Mucosa of rectum (tissue), 2 donors: Measurements from ENCODE around the gene NECAB2.

Experiments
- H3K27ac ChIP-seq, 2 donors: one replicate each; pipeline ENCODE4 v1.7.0; 2013; ENCODE audit warnings: inconsistent platforms in 2 of 2, low read depth in 2 of 2, low read length in 2 of 2
- H3K27me3 ChIP-seq, 2 donors: one replicate each; pipeline ENCODE4 v1.7.0; 2013; ENCODE audit warnings: low read length in 2 of 2; ENCODE audit not compliant: control insufficient read depth in 2 of 2, insufficient read depth in 2 of 2
- H3K36me3 ChIP-seq, 2 donors: one replicate each; pipeline ENCODE4 v1.7.0; 2013; ENCODE audit warnings: low read length in 2 of 2; ENCODE audit not compliant: control insufficient read depth in 2 of 2, insufficient read depth in 2 of 2
- H3K4me1 ChIP-seq, 2 donors: one replicate each; pipeline ENCODE4 v1.7.0; 2013; ENCODE audit warnings: low read length in 2 of 2, mild to moderate bottlenecking in 1 of 2; ENCODE audit not compliant: control insufficient read depth in 2 of 2, insufficient read depth in 2 of 2
- H3K4me3 ChIP-seq, 2 donors: one replicate each; pipeline ENCODE4 v1.7.0; 2013; ENCODE audit warnings: low read length in 2 of 2
- H3K9ac ChIP-seq, 2 donors: one replicate each; pipeline ENCODE4 v1.7.0; 2013; ENCODE audit warnings: low read length in 2 of 2, low read depth in 1 of 2, mild to moderate bottlenecking in 1 of 2
- H3K9me3 ChIP-seq, 2 donors: one replicate each; pipeline ENCODE4 v1.7.0; 2013; ENCODE audit warnings: low read length in 2 of 2; ENCODE audit not compliant: control insufficient read depth in 2 of 2
- donor health status: healthy.
- donor health status: Normal muscosa, but diverticular disease.

Gene NECAB2

DNA sequence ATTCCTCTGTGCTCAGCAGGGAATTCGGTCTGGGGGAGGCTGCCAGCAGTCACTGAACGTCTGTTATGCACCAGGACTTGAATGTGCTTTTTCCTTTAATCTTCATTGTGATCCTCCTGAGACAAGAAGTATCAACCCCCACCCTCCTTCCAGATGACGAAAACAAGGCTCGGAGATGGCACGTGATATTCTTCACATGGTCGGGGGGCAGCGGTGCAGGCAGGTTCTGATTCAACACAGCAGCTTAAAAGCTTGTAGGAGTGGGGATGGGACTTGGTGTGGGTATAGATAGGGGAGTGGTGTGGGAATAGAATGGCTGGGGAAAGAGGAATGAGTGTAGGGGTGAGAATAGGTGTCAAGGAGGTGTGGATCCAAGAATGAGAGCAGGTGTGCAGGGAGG, 6.4 kb downstream of the NECAB2 start:
- H3K36me3 ChIP-seq: no peaks in the 10 kb centered on the region
- H3K9ac ChIP-seq: no peak overlapping the region
- H3K9me3 ChIP-seq: peaks cover 0 to 4% of the 10 kb centered on the region in 2 donors
- H3K4me1 ChIP-seq: no peaks in the 10 kb centered on the region
- no peak overlapping the region for H3K27ac ChIP-seq
- peaks cover 0 to 3% of the 10 kb centered on the region in 2 donors for H3K27me3 ChIP-seq
- no peak overlapping the region for H3K4me3 ChIP-seq

- no peak overlapping the region for H3K4me3 ChIP-seq
- no peak overlapping the region for H3K27ac ChIP-seq
- H3K36me3 ChIP-seq: no peaks in the 10 kb centered on the region
- no peak overlapping the region for H3K9ac ChIP-seq
- H3K27me3 ChIP-seq: peaks cover 0 to 3% of the 10 kb centered on the region in 2 donors
- peaks cover 0 to 4% of the 10 kb centered on the region in 2 donors for H3K9me3 ChIP-seq
- no peaks in the 10 kb centered on the region for H3K4me1 ChIP-seq
Observed at GRCh38 chr16:83975590-83976260, 7.7 kb downstream of the NECAB2 start.

DNA sequence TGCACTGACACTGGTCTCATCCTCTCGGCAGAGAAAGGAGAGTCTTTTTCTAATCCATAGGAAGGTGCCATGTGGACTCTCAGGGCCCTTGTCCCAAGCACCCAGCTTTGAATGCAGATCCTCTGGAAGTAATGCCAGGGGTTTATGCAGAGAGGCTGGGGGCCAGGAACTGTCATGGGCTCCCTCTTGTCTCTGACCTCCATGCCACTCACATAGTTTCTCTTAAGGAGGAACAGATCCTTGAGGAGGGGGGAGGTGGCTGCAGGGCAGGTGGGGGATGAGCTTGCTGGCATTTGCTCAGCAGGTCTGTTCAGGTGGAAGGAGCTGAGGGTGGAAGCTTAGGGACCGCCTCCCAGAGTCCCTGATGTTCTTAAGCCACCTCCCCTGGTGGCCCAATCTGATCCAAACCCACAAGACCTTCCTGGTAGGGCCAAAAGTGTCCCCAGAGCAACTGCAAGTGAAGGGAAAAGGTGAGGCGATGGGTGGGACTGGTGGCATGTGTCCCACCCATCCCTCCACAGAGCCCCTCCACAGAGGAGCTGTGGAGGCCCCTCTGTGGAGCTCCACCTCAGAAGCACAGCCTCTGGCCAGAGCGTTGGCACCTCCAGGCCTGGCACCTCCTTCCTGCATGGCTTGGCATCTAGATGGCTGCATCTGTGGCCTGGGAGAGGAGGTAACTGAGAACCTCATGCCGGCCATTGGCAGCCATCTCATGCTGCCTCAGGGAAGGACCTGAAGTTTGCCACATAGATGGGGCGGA, 9.2 kb downstream of the NECAB2 start:
- Histone ChIP-seq H3K4me3 (no peak overlapping the region), H3K27ac (no peak overlapping the region), H3K36me3 (no peaks in the 10 kb centered on the region), H3K9me3 (peaks cover 0 to 4% of the 10 kb centered on the region in 2 donors), H3K9ac (no peak overlapping the region), H3K27me3 (peaks cover 0 to 3% of the 10 kb centered on the region in 2 donors), H3K4me1 (no peaks in the 10 kb centered on the region)

- no peak overlapping the region for H3K9ac ChIP-seq
- peaks cover 0 to 4% of the 10 kb centered on the region in 2 donors for H3K9me3 ChIP-seq
- H3K27me3 ChIP-seq: peaks cover 0 to 3% of the 10 kb centered on the region in 2 donors
- H3K4me3 ChIP-seq: no peak overlapping the region
- H3K27ac ChIP-seq: no peak overlapping the region
- H3K4me1 ChIP-seq: no peaks in the 10 kb centered on the region
- no peaks in the 10 kb centered on the region for H3K36me3 ChIP-seq
Observed at GRCh38 chr16:83978401-83978904, 10.4 kb downstream of the NECAB2 start.

GRCh38 chr16:83979441-83979840, 11.4 kb downstream of the NECAB2 start:
- Histone ChIP-seq H3K27me3 (peaks cover 0 to 3% of the 10 kb centered on the region in 2 donors), H3K27ac (no peak overlapping the region), H3K4me3 (no peak overlapping the region), H3K9me3 (peaks cover 0 to 4% of the 10 kb centered on the region in 2 donors), H3K9ac (no peak overlapping the region), H3K36me3 (no peaks in the 10 kb centered on the region), H3K4me1 (no peaks in the 10 kb centered on the region)

DNA sequence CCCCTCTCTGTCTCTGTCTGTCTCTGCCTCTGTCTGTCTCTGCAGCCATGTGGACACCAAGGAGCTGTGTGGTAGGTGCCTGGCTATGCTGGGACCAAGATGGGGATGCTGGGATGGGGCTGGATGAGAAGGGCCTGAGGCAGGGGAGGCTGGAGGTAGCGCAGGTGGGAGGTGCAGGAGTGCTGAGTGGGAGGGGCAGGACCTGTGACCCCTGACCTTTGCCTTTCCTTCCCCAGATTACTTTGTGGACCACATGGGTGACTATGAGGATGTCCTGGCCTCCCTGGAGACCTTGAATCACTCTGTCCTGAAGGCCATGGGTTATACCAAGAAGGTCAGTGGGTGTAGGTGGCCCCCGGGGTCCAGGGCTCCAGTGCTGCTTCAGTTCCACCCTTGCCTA, 12.8 kb downstream of the NECAB2 start:
- Histone ChIP-seq H3K36me3 (no peaks in the 10 kb centered on the region), H3K27me3 (peaks cover 0 to 3% of the 10 kb centered on the region in 2 donors), H3K9me3 (peaks cover 0 to 4% of the 10 kb centered on the region in 2 donors), H3K4me1 (no peaks in the 10 kb centered on the region), H3K27ac (no peak overlapping the region), H3K9ac (no peak overlapping the region), H3K4me3 (no peak overlapping the region)

DNA sequence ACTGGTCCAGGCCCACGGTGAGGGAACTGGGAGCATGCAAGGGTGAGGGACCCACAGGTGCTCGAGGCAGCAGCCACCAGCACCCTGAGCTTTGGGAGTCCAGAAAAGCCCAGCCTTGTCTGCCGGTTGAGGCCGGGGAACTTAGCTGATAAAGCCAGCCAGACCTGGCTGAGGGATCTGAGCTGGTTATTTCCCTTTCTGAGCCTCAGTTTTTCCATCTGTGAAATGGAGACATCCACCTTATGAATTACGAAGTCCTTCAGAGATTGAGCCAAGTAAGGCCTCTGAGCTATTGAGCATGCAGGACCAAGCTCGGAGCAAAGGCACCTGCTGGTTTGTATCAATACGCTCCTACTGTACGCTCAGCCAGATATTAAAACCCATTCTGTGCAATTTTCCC, 13.8 kb downstream of the NECAB2 start:
- no peaks in the 10 kb centered on the region for H3K4me1 ChIP-seq
- H3K9ac ChIP-seq: no peak overlapping the region
- H3K27ac ChIP-seq: no peak overlapping the region
- H3K27me3 ChIP-seq: no peaks in the 10 kb centered on the region
- no peaks in the 10 kb centered on the region for H3K36me3 ChIP-seq
- H3K9me3 ChIP-seq: peaks cover 0 to 4% of the 10 kb centered on the region in 2 donors
- H3K4me3 ChIP-seq: no peak overlapping the region

DNA sequence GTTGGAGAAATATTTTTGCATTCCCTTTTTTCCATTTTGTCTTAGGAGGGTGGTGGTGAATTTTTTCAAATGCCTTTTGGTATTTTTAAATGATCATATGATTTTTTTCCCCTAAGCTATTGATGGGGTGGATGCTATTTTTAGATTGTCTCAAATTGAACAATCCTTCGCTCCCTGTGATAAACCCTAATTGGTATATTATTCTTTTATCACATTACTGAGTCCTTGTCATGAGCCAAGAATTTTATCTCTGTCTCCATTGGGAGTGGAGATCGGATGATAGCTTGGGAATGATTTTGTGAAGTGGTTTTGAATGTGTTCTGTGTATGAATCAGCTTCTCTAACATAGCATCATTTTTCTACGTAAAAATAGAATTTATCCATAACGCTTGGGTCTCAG, 15.4 kb downstream of the NECAB2 start:
- Histone ChIP-seq H3K9me3 (peaks cover 0 to 4% of the 10 kb centered on the region in 2 donors), H3K36me3 (no peaks in the 10 kb centered on the region), H3K4me3 (no peak overlapping the region), H3K4me1 (no peaks in the 10 kb centered on the region), H3K27me3 (peaks cover 0 to 6% of the 10 kb centered on the region in 2 donors), H3K9ac (no peak overlapping the region), H3K27ac (no peak overlapping the region)

DNA sequence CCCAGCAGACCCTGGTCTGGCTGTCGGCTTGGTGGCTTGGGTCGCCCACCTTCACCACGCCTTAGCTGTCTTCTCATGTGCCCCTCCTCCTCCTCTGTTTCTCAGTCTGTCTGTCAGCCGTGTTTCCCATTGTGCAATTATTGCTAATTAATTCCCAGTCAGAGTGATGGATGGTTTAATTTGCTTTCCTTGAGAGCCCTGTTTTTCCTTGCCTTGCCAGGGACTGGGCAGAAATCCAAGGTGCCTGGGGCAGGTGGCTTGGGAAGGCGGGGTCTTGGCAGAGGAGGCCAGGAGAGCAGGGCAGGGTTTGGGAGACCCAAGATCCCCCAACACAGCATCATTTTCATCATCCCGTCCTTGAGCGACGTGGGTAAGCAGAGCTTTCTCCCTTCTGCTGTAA, 21.3 kb downstream of the NECAB2 start:
- Histone ChIP-seq H3K36me3 (no peaks in the 10 kb centered on the region), H3K4me1 (no peaks in the 10 kb centered on the region), H3K4me3 (no peak overlapping the region), H3K9ac (no peak overlapping the region), H3K27ac (no peak overlapping the region), H3K27me3 (peaks cover 8 to 16% of the 10 kb centered on the region in 2 donors), H3K9me3 (no peaks in the 10 kb centered on the region)

- Histone ChIP-seq H3K4me3 (no peak overlapping the region), H3K9me3 (no peaks in the 10 kb centered on the region), H3K27me3 (peaks cover 8 to 16% of the 10 kb centered on the region in 2 donors), H3K4me1 (no peaks in the 10 kb centered on the region), H3K36me3 (no peaks in the 10 kb centered on the region), H3K27ac (no peak overlapping the region), H3K9ac (no peak overlapping the region)
Observed at GRCh38 chr16:83990492-83990891, 22.4 kb downstream of the NECAB2 start.
